HEK293 (cell line): Measurements from ENCODE around the gene CAPS.

Source experiments
- CTCF ChIA-PET: fragments of 350-600 bp; formaldehyde crosslinking; extraction: SDS; loops from one replicate; lab custom pipeline; 2021; ENCODE audit warnings: antibody characterized with exemption; lab: Yijun Ruan, JAX
- POLR2A ChIA-PET: fragments of 300-600 bp; formaldehyde crosslinking; extraction: SDS; loops from one replicate; lab custom pipeline; 2020; ENCODE audit warnings: antibody characterized with exemption, inconsistent platforms; lab: Yijun Ruan, JAX
- H3K27ac ChIP-seq: fragments of 200-500 bp; sonication (Bioruptor generic); 2 replicates; pipeline ENCODE4 v1.5.1; 2014; ENCODE audit warnings: low read depth, low read length, control low read depth, inconsistent platforms; ENCODE audit errors: extremely low read depth
- H3K36me3 ChIP-seq, 2 experiments: fragments of 200-500 bp in 1 of 2; sonication (Bioruptor generic) in 1 of 2; 1 replicate in 1 of 2; 2 replicates in 1 of 2; pipeline ENCODE4 v1.5.1; 2014 to 2017; ENCODE audit warnings: inconsistent platforms in 2 of 2, low read length in 2 of 2; ENCODE audit not compliant: control insufficient read depth in 2 of 2, insufficient read depth in 1 of 2
- H3K4me1 ChIP-seq: fragments of 200-500 bp; sonication (Bioruptor generic); 2 replicates; pipeline ENCODE4 v1.5.1; 2014; ENCODE audit warnings: mild to moderate bottlenecking, low read length, inconsistent platforms; ENCODE audit not compliant: control insufficient read depth, insufficient read depth
- H3K4me3 ChIP-seq: 2 replicates; pipeline ENCODE4 v1.5.1; 2011; ENCODE audit warnings: low read depth, mild to moderate bottlenecking, control low read depth, low read length, moderate library complexity
- H3K9me3 ChIP-seq: fragments of 200-500 bp; sonication (Bioruptor generic); 2 replicates; pipeline ENCODE4 v1.5.1; 2014; ENCODE audit warnings: low read depth, low read length, inconsistent platforms; ENCODE audit not compliant: control insufficient read depth, insufficient read depth
- BCL11A ChIP-seq: fragments of 450-650 bp; formaldehyde crosslinking; IDR thresholded peaks from 2 replicates; pipeline ENCODE4 v1.5.1; 2016; ENCODE audit warnings: low read depth, missing biosample characterization, missing genetic modification characterization
- BCL11B ChIP-seq: fragments of 450-650 bp; formaldehyde crosslinking; IDR thresholded peaks from 2 replicates; pipeline ENCODE4 v1.5.1; 2016; ENCODE audit warnings: low read depth, missing biosample characterization, missing genetic modification characterization
- EGR2 ChIP-seq: fragments of 450-650 bp; formaldehyde crosslinking; IDR thresholded peaks from 2 replicates; pipeline ENCODE4 v1.5.1; 2016; ENCODE audit warnings: low read depth, missing biosample characterization, missing genetic modification characterization
- HOXA7 ChIP-seq: sonication (generic); formaldehyde crosslinking; IDR thresholded peaks from 2 replicates; pipeline ENCODE4 v1.8.1; 2022; ENCODE audit warnings: missing genetic modification reagents, borderline replicate concordance
- HOXD13 ChIP-seq: sonication (generic); formaldehyde crosslinking; IDR thresholded peaks from 2 replicates; pipeline ENCODE4 v1.8.0; 2022; ENCODE audit warnings: missing genetic modification reagents, borderline replicate concordance
- KLF10 ChIP-seq: fragments of 450-650 bp; IDR thresholded peaks from 2 replicates; pipeline ENCODE4 v1.5.1; 2018; ENCODE audit warnings: missing biosample characterization, mild to moderate bottlenecking, missing genetic modification characterization
- KLF16 ChIP-seq: fragments of 450-650 bp; formaldehyde crosslinking; IDR thresholded peaks from 2 replicates; pipeline ENCODE4 v1.5.1; 2017; ENCODE audit warnings: missing biosample characterization, missing genetic modification characterization
- KLF17 ChIP-seq: fragments of 450-650 bp; formaldehyde crosslinking; IDR thresholded peaks from 2 replicates; pipeline ENCODE4 v1.5.1; 2016; ENCODE audit warnings: missing biosample characterization, missing genetic modification characterization
- SETDB1 ChIP-seq: IDR thresholded peaks from one replicate; pipeline ENCODE4 v1.6.1; 2017; ENCODE audit warnings: mild to moderate bottlenecking, low read length, moderate library complexity, mixed read lengths; ENCODE audit not compliant: insufficient read length
- SP2 ChIP-seq: fragments of 450-650 bp; formaldehyde crosslinking; IDR thresholded peaks from 2 replicates; pipeline ENCODE4 v1.5.1; 2016; ENCODE audit warnings: missing biosample characterization, missing genetic modification characterization
- SP3 ChIP-seq: fragments of 450-650 bp; formaldehyde crosslinking; IDR thresholded peaks from 2 replicates; pipeline ENCODE4 v1.5.1; 2016; ENCODE audit warnings: missing biosample characterization, missing genetic modification characterization
- TCF7L2 ChIP-seq: IDR thresholded peaks from 2 replicates; pipeline ENCODE4 v1.6.1; 2011; ENCODE audit warnings: low read depth, mild to moderate bottlenecking, inconsistent platforms, low read length, moderate library complexity, borderline replicate concordance
- WT1 ChIP-seq: fragments of 450-650 bp; formaldehyde crosslinking; IDR thresholded peaks from 2 replicates; pipeline ENCODE4 v1.5.1; 2016; ENCODE audit warnings: missing biosample characterization, missing genetic modification characterization
- ZFHX2 ChIP-seq: fragments of 450-650 bp; formaldehyde crosslinking; conservative IDR thresholded peaks from 2 replicates; pipeline ENCODE4 v1.5.1; 2016; ENCODE audit warnings: missing biosample characterization, missing genetic modification characterization
- ZFP41 ChIP-seq: fragments of 450-650 bp; formaldehyde crosslinking; IDR thresholded peaks from 2 replicates; pipeline ENCODE4 v1.5.1; 2016; ENCODE audit warnings: missing biosample characterization, missing genetic modification characterization, borderline replicate concordance
- ZNF223 ChIP-seq: fragments of 450-650 bp; formaldehyde crosslinking; IDR thresholded peaks from 2 replicates; pipeline ENCODE4 v1.5.1; 2016; ENCODE audit warnings: missing biosample characterization, missing genetic modification characterization
- ZNF23 ChIP-seq: fragments of 450-650 bp; formaldehyde crosslinking; IDR thresholded peaks from 2 replicates; pipeline ENCODE4 v1.5.1; 2016; ENCODE audit warnings: missing biosample characterization, missing genetic modification characterization, borderline replicate concordance
- ZNF311 ChIP-seq: fragments of 450-650 bp; formaldehyde crosslinking; IDR thresholded peaks from 2 replicates; pipeline ENCODE4 v1.5.1; 2017; ENCODE audit warnings: missing biosample characterization, missing genetic modification characterization, borderline replicate concordance
- ZNF335 ChIP-seq: fragments of 450-650 bp; formaldehyde crosslinking; conservative IDR thresholded peaks from 2 replicates; pipeline ENCODE4 v1.5.1; 2016; ENCODE audit warnings: missing biosample characterization, missing genetic modification characterization
- ZNF48 ChIP-seq: fragments of 450-650 bp; formaldehyde crosslinking; IDR thresholded peaks from 2 replicates; pipeline ENCODE4 v1.5.1; 2016; ENCODE audit warnings: missing biosample characterization, missing genetic modification characterization
- ZNF585B ChIP-seq: fragments of 450-650 bp; formaldehyde crosslinking; IDR thresholded peaks from 2 replicates; pipeline ENCODE4 v1.5.1; 2016; ENCODE audit warnings: missing biosample characterization, missing genetic modification characterization
- ZNF610 ChIP-seq: fragments of 450-650 bp; formaldehyde crosslinking; IDR thresholded peaks from 2 replicates; pipeline ENCODE4 v1.5.1; 2016; ENCODE audit warnings: missing biosample characterization, missing genetic modification characterization, borderline replicate concordance
- ZNF639 ChIP-seq: fragments of 450-650 bp; formaldehyde crosslinking; IDR thresholded peaks from 2 replicates; pipeline ENCODE4 v1.5.1; 2016; ENCODE audit warnings: missing biosample characterization, missing genetic modification characterization
- ZNF747 ChIP-seq: fragments of 450-650 bp; formaldehyde crosslinking; IDR thresholded peaks from 2 replicates; pipeline ENCODE4 v1.5.1; 2016; ENCODE audit warnings: missing biosample characterization, missing genetic modification characterization
- ZNF76 ChIP-seq: fragments of 450-650 bp; formaldehyde crosslinking; IDR thresholded peaks from 2 replicates; pipeline ENCODE4; 2016; ENCODE audit warnings: low read depth, missing biosample characterization, missing genetic modification characterization, borderline replicate concordance
- ZNF768 ChIP-seq: fragments of 450-650 bp; formaldehyde crosslinking; IDR thresholded peaks from 2 replicates; pipeline ENCODE4 v1.5.1; 2018; ENCODE audit warnings: missing biosample characterization, mild to moderate bottlenecking, missing genetic modification characterization
- ZNF843 ChIP-seq: fragments of 450-650 bp; formaldehyde crosslinking; IDR thresholded peaks from 2 replicates; pipeline ENCODE4 v1.5.1; 2016; ENCODE audit warnings: missing biosample characterization, missing genetic modification characterization
- ZSCAN16 ChIP-seq: fragments of 450-650 bp; formaldehyde crosslinking; IDR thresholded peaks from 2 replicates; pipeline ENCODE4 v1.5.1; 2016; ENCODE audit warnings: missing biosample characterization, missing genetic modification characterization
- TF ChIP-seq, protein P1 (sequence below): fragments of 450-650 bp; formaldehyde crosslinking; IDR thresholded peaks from 2 replicates; pipeline ENCODE4 v1.5.1; 2016; ENCODE audit warnings: missing biosample characterization, missing genetic modification characterization
- TF ChIP-seq, protein P2 (sequence below): fragments of 450-650 bp; formaldehyde crosslinking; IDR thresholded peaks from 2 replicates; pipeline ENCODE4 v1.5.1; 2016; ENCODE audit warnings: missing biosample characterization, missing genetic modification characterization
- TF ChIP-seq, protein P3 (sequence below): fragments of 450-650 bp; formaldehyde crosslinking; IDR thresholded peaks from 2 replicates; pipeline ENCODE4 v1.5.1; 2016; ENCODE audit warnings: missing biosample characterization, missing genetic modification characterization

The CAPS gene

GRCh38 chr19:5958074-5958850 is 44.2 kb downstream of the CAPS start:
- no peaks in the 10 kb centered on the region for H3K9me3 ChIP-seq
- H3K4me3 ChIP-seq, result no peak overlapping the region
- no peaks in the 10 kb centered on the region for H3K36me3 ChIP-seq
- peaks cover 54% of the 10 kb centered on the region for H3K4me1 ChIP-seq
- H3K27ac ChIP-seq, result no peak overlapping the region
- ChIA-PET CTCF (interaction anchor here (0.9 to 7.3 kb wide), 4 partner anchors 9 to 154 kb away, joined by 3 to 60 read pairs (median 6); no protein-coding TSS in a partner anchor), POLR2A (no interaction called here)
- peak; percentile 51; the same call in 1 of the 2 replicates for TF ChIP-seq KLF17 (tag by site-specific recombination)
- TF ChIP-seq WT1 (tag by site-specific recombination), result 0 out of 2 replicates have a peak, but pooled peaks have one; percentile 27
- 0 out of 2 replicates have a peak, but pooled peaks have one; percentile 5 for TF ChIP-seq EGR2
- TF ChIP-seq ZNF48, result no peak
- no peak for TF ChIP-seq ZNF311
- no peak for TF ChIP-seq ZNF23 (tag by site-specific recombination)
- TF ChIP-seq ZFHX2 (tag by site-specific recombination), result 0 out of 2 replicates have a peak, but pooled peaks have one; percentile 15

DNA sequence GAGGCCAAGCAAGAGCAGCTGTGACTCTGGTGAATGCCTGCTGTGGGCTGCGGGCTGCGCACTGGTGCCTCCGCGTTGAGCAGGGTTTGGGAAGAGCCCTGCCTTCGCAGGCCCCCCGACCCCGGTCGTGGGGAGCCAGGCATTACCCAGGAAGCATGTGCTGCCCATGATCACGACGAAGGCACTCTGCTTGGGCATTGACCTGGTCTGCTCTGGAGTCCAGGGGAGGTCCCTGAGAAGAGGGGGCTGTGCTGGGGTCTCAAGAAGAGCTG is 44.7 kb downstream of the CAPS start:
- CTCF ChIA-PET, result interaction anchor here (1.2 to 1.8 kb wide), 3 partner anchors 10 to 155 kb away, joined by 5 to 7 read pairs (median 6); no protein-coding TSS in a partner anchor

GRCh38 chr19:5959260-5960004 is 45.4 kb downstream of the CAPS start:
- Histone ChIP-seq H3K4me3 (no peak overlapping the region), H3K36me3 (peaks cover 0 to 2% of the 10 kb centered on the region in 2 experiments; a peak in 1 of 3 replicates), H3K27ac (no peak overlapping the region), H3K4me1 (peaks cover 46% of the 10 kb centered on the region), H3K9me3 (no peaks in the 10 kb centered on the region)
- ChIA-PET CTCF (interaction anchor here (1.8 kb wide), 1 partner anchor 9 kb away, joined by 7 read pairs; no protein-coding TSS in a partner anchor), POLR2A (no interaction called here)
- no peak for TF ChIP-seq BCL11B
- TF ChIP-seq, protein P1, sequence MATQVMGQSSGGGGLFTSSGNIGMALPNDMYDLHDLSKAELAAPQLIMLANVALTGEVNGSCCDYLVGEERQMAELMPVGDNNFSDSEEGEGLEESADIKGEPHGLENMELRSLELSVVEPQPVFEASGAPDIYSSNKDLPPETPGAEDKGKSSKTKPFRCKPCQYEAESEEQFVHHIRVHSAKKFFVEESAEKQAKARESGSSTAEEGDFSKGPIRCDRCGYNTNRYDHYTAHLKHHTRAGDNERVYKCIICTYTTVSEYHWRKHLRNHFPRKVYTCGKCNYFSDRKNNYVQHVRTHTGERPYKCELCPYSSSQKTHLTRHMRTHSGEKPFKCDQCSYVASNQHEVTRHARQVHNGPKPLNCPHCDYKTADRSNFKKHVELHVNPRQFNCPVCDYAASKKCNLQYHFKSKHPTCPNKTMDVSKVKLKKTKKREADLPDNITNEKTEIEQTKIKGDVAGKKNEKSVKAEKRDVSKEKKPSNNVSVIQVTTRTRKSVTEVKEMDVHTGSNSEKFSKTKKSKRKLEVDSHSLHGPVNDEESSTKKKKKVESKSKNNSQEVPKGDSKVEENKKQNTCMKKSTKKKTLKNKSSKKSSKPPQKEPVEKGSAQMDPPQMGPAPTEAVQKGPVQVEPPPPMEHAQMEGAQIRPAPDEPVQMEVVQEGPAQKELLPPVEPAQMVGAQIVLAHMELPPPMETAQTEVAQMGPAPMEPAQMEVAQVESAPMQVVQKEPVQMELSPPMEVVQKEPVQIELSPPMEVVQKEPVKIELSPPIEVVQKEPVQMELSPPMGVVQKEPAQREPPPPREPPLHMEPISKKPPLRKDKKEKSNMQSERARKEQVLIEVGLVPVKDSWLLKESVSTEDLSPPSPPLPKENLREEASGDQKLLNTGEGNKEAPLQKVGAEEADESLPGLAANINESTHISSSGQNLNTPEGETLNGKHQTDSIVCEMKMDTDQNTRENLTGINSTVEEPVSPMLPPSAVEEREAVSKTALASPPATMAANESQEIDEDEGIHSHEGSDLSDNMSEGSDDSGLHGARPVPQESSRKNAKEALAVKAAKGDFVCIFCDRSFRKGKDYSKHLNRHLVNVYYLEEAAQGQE (tag by site-specific recombination), result no peak
- TF ChIP-seq, protein P2, sequence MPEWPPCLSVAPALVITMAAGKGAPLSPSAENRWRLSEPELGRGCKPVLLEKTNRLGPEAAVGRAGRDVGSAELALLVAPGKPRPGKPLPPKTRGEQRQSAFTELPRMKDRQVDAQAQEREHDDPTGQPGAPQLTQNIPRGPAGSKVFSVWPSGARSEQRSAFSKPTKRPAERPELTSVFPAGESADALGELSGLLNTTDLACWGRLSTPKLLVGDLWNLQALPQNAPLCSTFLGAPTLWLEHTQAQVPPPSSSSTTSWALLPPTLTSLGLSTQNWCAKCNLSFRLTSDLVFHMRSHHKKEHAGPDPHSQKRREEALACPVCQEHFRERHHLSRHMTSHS (tag by site-specific recombination), result no peak
- no peak for TF ChIP-seq BCL11A (tag by site-specific recombination)
- TF ChIP-seq TCF7L2, result no peak
- TF ChIP-seq ZNF610 (tag by site-specific recombination), result no peak
- TF ChIP-seq KLF16 (tag by site-specific recombination), result no peak
- TF ChIP-seq SP2 (tag by site-specific recombination), result no peak

More for the DNA sequence above, 44.7 kb downstream of the CAPS start:
- no peaks in the 10 kb centered on the region for H3K36me3 ChIP-seq
- H3K9me3 ChIP-seq, result no peaks in the 10 kb centered on the region
- H3K27ac ChIP-seq, result no peak overlapping the region
- H3K4me1 ChIP-seq, result peaks cover 52% of the 10 kb centered on the region
- H3K4me3 ChIP-seq, result no peak overlapping the region
- TF ChIP-seq ZNF585B (tag by site-specific recombination) (no peak), ZFP41 (tag by site-specific recombination) (no peak), HOXA7 (CRISPR knock-in tag) (no peak), ZNF48 (no peak), ZNF639 (tag by site-specific recombination) (no peak), ZSCAN16 (tag by site-specific recombination) (no peak), ZNF768 (no peak), KLF10 (tag by site-specific recombination) (no peak), ZNF747 (tag by site-specific recombination) (no peak), HOXD13 (CRISPR knock-in tag) (no peak), SP3 (tag by site-specific recombination) (no peak), SETDB1 (no peak), ZNF76 (tag by site-specific recombination) (no peak), ZNF223 (no peak), ZNF335 (tag by site-specific recombination) (no peak), ZNF843 (tag by site-specific recombination) (no peak)
- TF ChIP-seq, protein P3, sequence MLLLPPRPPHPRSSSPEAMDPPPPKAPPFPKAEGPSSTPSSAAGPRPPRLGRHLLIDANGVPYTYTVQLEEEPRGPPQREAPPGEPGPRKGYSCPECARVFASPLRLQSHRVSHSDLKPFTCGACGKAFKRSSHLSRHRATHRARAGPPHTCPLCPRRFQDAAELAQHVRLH (tag by site-specific recombination), result no peak
- POLR2A ChIA-PET, result no interaction called here
